ENCODE results near the gene COL17A1. TPM values are rescaled to one million over a fixed set of nuclear protein-coding genes. Genes with fewer than 3 reads are reported as not detected.

Gene COL17A1
- total RNA-seq, 4 donors from 2014 or later: 36.0 to 181 (median 173) TPM

GRCh38 chr10:104035194-104036068 lies 50.2 kb downstream of the COL17A1 start:
- DNase-seq: no peak

GRCh38 chr10:104034401-104035193 lies 51.1 kb downstream of the COL17A1 start:
- in situ Hi-C loops (cut with MboI; ENCODE audit: low pct_ligation_motif_present in 1 of 4, low pct_unique_long_range_greater_than_20kb in 1 of 4, low sequenced_read_pairs in 3 of 4) (loop anchor here in 1 of 4 donors (25.0 kb wide), 1 partner anchor 178 kb away; no protein-coding TSS in a partner anchor), intact Hi-C loops (cut with DNase I; ENCODE audit: low total_unique reads) (no loop called here)
- Histone ChIP-seq H3K27me3 (no peaks in the 10 kb centered on the region), H3K27ac (no peak overlapping the region), H3K9me3 (no peaks in the 10 kb centered on the region), H3K4me3 (no peak overlapping the region), H3K4me1 (no peaks in the 10 kb centered on the region), H3K36me3 (peaks cover 0 to 20% (median 0%) of the 10 kb centered on the region in 4 donors)
- WGBS, 2 donors (ENCODE audit: low coverage in 1 of 2): 67 to 77% methylated on average over 6 to 22 of the region's 23 CpGs
- no peak for DNase-seq
- TF ChIP-seq EP300 (IDR thresholded peaks at IDR 0.05; ENCODE audit: low read depth) (no peak), POLR2AphosphoS5 (IDR thresholded peaks at IDR 0.05) (no peak), CTCF (IDR thresholded peaks at IDR 0.05) (no peak), POLR2A (IDR thresholded peaks at IDR 0.05) (no peak)

More at GRCh38 chr10:104035194-104036068, 50.2 kb downstream of the COL17A1 start:
- TF ChIP-seq POLR2A (IDR thresholded peaks at IDR 0.05): no peak
- no peak for TF ChIP-seq CTCF (IDR thresholded peaks at IDR 0.05)
- TF ChIP-seq EP300 (IDR thresholded peaks at IDR 0.05; ENCODE audit: low read depth): no peak
- no peak for TF ChIP-seq POLR2AphosphoS5 (IDR thresholded peaks at IDR 0.05)
- 76 to 85% methylated on average over 8 to 18 of the region's 18 CpGs for WGBS, 2 donors (ENCODE audit: low coverage in 1 of 2)
- Histone ChIP-seq H3K36me3 (peaks cover 0 to 17% (median 0%) of the 10 kb centered on the region in 4 donors), H3K9me3 (no peaks in the 10 kb centered on the region), H3K4me1 (no peaks in the 10 kb centered on the region), H3K4me3 (no peak overlapping the region), H3K27me3 (no peaks in the 10 kb centered on the region), H3K27ac (no peak overlapping the region)
- in situ Hi-C loops (cut with MboI; ENCODE audit: low pct_ligation_motif_present in 1 of 4, low pct_unique_long_range_greater_than_20kb in 1 of 4, low sequenced_read_pairs in 3 of 4) (loop anchor here in 1 of 4 donors (25.0 kb wide), 1 partner anchor 177 kb away; no protein-coding TSS in a partner anchor), intact Hi-C loops (cut with DNase I; ENCODE audit: low total_unique reads) (no loop called here)

- Histone ChIP-seq H3K36me3 (peaks cover 0 to 24% (median 0%) of the 10 kb centered on the region in 4 donors), H3K9me3 (no peaks in the 10 kb centered on the region), H3K27me3 (no peaks in the 10 kb centered on the region), H3K4me1 (no peaks in the 10 kb centered on the region), H3K4me3 (no peak overlapping the region), H3K27ac (no peak overlapping the region)
- in situ Hi-C loops (cut with MboI; ENCODE audit: low pct_ligation_motif_present in 1 of 4, low pct_unique_long_range_greater_than_20kb in 1 of 4, low sequenced_read_pairs in 3 of 4): loop anchor here in 1 of 4 donors (25.0 kb wide), 1 partner anchor 178 kb away; no protein-coding TSS in a partner anchor
- intact Hi-C loops (cut with DNase I; ENCODE audit: low total_unique reads): no loop called here
- 91% methylated on average over 9 of the region's 11 CpGs; no CpG with 5 or more reads in 1 of the 2 donors for WGBS, 2 donors (ENCODE audit: low coverage in 1 of 2)
- DNase-seq: no peak
- TF ChIP-seq POLR2A (IDR thresholded peaks at IDR 0.05) (no peak), POLR2AphosphoS5 (IDR thresholded peaks at IDR 0.05) (no peak), EP300 (IDR thresholded peaks at IDR 0.05; ENCODE audit: low read depth) (no peak), CTCF (IDR thresholded peaks at IDR 0.05) (no peak)
Observed at GRCh38 chr10:104033966-104034365, 51.7 kb downstream of the COL17A1 start.

Data from transverse colon (tissue), 4 donors.